SU-DHL-6 (cell line): ENCODE data around the gene ACOT6.

Experiments used
- H2AFZ ChIP-seq: fragments of 200-600 bp; sonication (generic); 2 replicates; pipeline ENCODE4 v1.6.1; 2014; ENCODE audit warnings: low read depth, mild to moderate bottlenecking, moderate library complexity, mixed read lengths, antibody characterized with exemption, low read length; ENCODE audit not compliant: severe bottlenecking
- H3F3A ChIP-seq: fragments of 200-600 bp; shearing (Covaris generic); 2 replicates; pipeline ENCODE4 v1.6.0; 2016; ENCODE audit warnings: antibody characterized with exemption, mild to moderate bottlenecking; ENCODE audit not compliant: insufficient read depth
- H3K27ac ChIP-seq: fragments of 200-600 bp; sonication (generic); 2 replicates; pipeline ENCODE4 v1.5.1; 2016; ENCODE audit warnings: low read depth, mild to moderate bottlenecking, low read length, moderate library complexity, mixed read lengths
- H3K27me3 ChIP-seq: fragments of 200-600 bp; sonication (generic), shearing (Covaris generic); 2 replicates; pipeline ENCODE4 v1.6.0; 2014; ENCODE audit warnings: mild to moderate bottlenecking, low read length
- H3K36me3 ChIP-seq: fragments of 200-600 bp; sonication (generic); 2 replicates; pipeline ENCODE4 v1.6.1; 2014; ENCODE audit warnings: mild to moderate bottlenecking, low read length, mixed read lengths
- H3K4me2 ChIP-seq: fragments of 300-600, 200-600 bp; shearing (Covaris generic), sonication (generic); 2 replicates; pipeline ENCODE4 v1.6.0; 2014; ENCODE audit warnings: low read length, low read depth, mild to moderate bottlenecking; ENCODE audit not compliant: poor library complexity, severe bottlenecking
- H3K4me3 ChIP-seq: fragments of 200-600 bp; sonication (generic); 2 replicates; pipeline ENCODE4 v1.5.1; 2014; ENCODE audit warnings: antibody characterized with exemption, low read length, mild to moderate bottlenecking, mixed read lengths; ENCODE audit not compliant: insufficient read depth, poor library complexity, severe bottlenecking
- H3K79me2 ChIP-seq: fragments of 200-600 bp; sonication (generic); 2 replicates; pipeline ENCODE4 v1.6.1; 2014; ENCODE audit warnings: mild to moderate bottlenecking, low read length, moderate library complexity; ENCODE audit not compliant: insufficient read depth
- H3K9ac ChIP-seq: fragments of 200-600 bp; sonication (generic); 2 replicates; pipeline ENCODE4 v1.7.0; 2014; ENCODE audit warnings: mild to moderate bottlenecking, low read length
- H3K9me2 ChIP-seq: fragments of 200-600 bp; sonication (generic); replicated peaks from 2 replicates; pipeline ENCODE4 v1.6.1; 2014; ENCODE audit warnings: low read length; ENCODE audit not compliant: insufficient read depth
- H3K9me3 ChIP-seq: fragments of 200-600 bp; sonication (generic); 2 replicates; pipeline ENCODE4 v1.6.1; 2014; ENCODE audit warnings: low read length, mixed read lengths; ENCODE audit not compliant: insufficient read depth
- H4K20me1 ChIP-seq: fragments of 200-600 bp; sonication (generic); 2 replicates; pipeline ENCODE4 v1.6.1; 2014; ENCODE audit warnings: low read depth, mild to moderate bottlenecking, antibody characterized with exemption, low read length, moderate library complexity, mixed read lengths
- CTCF ChIP-seq: fragments of 200-600 bp; sonication (generic); IDR thresholded peaks from one replicate; pipeline ENCODE4 v1.5.1; 2017; ENCODE audit warnings: antibody characterized with exemption, mild to moderate bottlenecking, low read length, moderate library complexity; ENCODE audit not compliant: insufficient read depth, poor library complexity, severe bottlenecking
- EZH2phosphoT487 ChIP-seq: fragments of 200-600 bp; sonication (generic), shearing (Covaris generic); conservative IDR thresholded peaks from 2 replicates; pipeline ENCODE4 v1.6.1; 2018; ENCODE audit warnings: mild to moderate bottlenecking, antibody characterized with exemption, low read length, moderate library complexity, mixed read lengths

ACOT6 gene

GRCh38 chr14:73667854-73668253 is 55.5 kb downstream of the ACOT6 start:
- H4K20me1 ChIP-seq = no peaks in the 10 kb centered on the region
- TF ChIP-seq EZH2phosphoT487 (no peak), CTCF (no peak)
- H3K9me2 ChIP-seq = no peaks in the 10 kb centered on the region
- no peaks in the 10 kb centered on the region for H3K27me3 ChIP-seq
- H3F3A ChIP-seq = no peaks in the 10 kb centered on the region; the same call in 1 of the 2 replicates
- no peaks in the 10 kb centered on the region for H3K9me3 ChIP-seq
- H3K4me3 ChIP-seq = no peak overlapping the region
- no peaks in the 10 kb centered on the region for H3K36me3 ChIP-seq
- H3K79me2 ChIP-seq = no peaks in the 10 kb centered on the region
- no peak overlapping the region for H3K9ac ChIP-seq
- H3K4me2 ChIP-seq = no peak overlapping the region
- no peak overlapping the region for H2AFZ ChIP-seq
- no peak overlapping the region for H3K27ac ChIP-seq
